ENCODE results near the gene TRMT5. TPM values are rescaled to one million over a fixed set of nuclear protein-coding genes. Genes with fewer than 3 reads are reported as not detected.

The TRMT5 gene
- total RNA-seq, 1 experiment from 2014 or later: 24.9 TPM

GRCh38 chr14:60964904-60965303 is 16.0 kb downstream of the TRMT5 start:
- no peak overlapping the region for H3K18ac ChIP-seq (ENCODE audit: insufficient read length, low read depth, low read length)
- DNase-seq: no peak
- no peaks in the 10 kb centered on the region for H3K4me1 ChIP-seq (ENCODE audit: insufficient read depth, low read length)
- no peaks in the 10 kb centered on the region for H3K9me3 ChIP-seq (ENCODE audit: control insufficient read depth, low read depth, low read length)
- H4K5ac ChIP-seq (ENCODE audit: insufficient read length, low read depth, low read length): no peak overlapping the region
- no peak overlapping the region for H3K4me3 Mint-ChIP-seq
- H2BK120ac ChIP-seq (ENCODE audit: low read depth, low read length, poor library complexity, severe bottlenecking): no peak overlapping the region
- no peaks in the 10 kb centered on the region for H3K79me2 ChIP-seq (ENCODE audit: insufficient read depth, low read length)
- H3K23ac ChIP-seq (ENCODE audit: insufficient read length, low read depth, low read length): no peak overlapping the region
- no peak overlapping the region for H3K9ac ChIP-seq (ENCODE audit: extremely low read depth, insufficient read length, low read length)
- no peak overlapping the region for H2AK5ac ChIP-seq (ENCODE audit: insufficient read length, low read length)
- H4K8ac ChIP-seq (replicated peaks; ENCODE audit: insufficient read length, low read depth, low read length): no peak overlapping the region
- no peak overlapping the region for H2AFZ ChIP-seq (ENCODE audit: low read length)
- H3T11ph ChIP-seq (ENCODE audit: low read length): no peak overlapping the region
- H2BK15ac ChIP-seq (ENCODE audit: low read depth, low read length): no peak overlapping the region
- H4K20me1 ChIP-seq (ENCODE audit: control insufficient read depth, insufficient read depth, insufficient read length): no peaks in the 10 kb centered on the region
- H3K36me3 Mint-ChIP-seq (ENCODE audit: insufficient read depth in 1 of 3, low read depth in 3 of 3): no peaks in the 10 kb centered on the region
- no peak overlapping the region for H3K27ac ChIP-seq (ENCODE audit: insufficient read length, low read depth, low read length)
- no peak overlapping the region for H3K4ac ChIP-seq (ENCODE audit: low read depth, low read length)
- H3K27ac Mint-ChIP-seq: no peak overlapping the region
- no peaks in the 10 kb centered on the region; a peak in 1 of 5 replicates for H3K9me3 Mint-ChIP-seq
- no peak overlapping the region for H2BK20ac ChIP-seq (ENCODE audit: low read depth, low read length, poor library complexity, severe bottlenecking)
- no CpG with 5 or more reads among the region's 2 CpGs for WGBS (ENCODE audit: extremely low coverage, insufficient read length, low lambda C conversion rate)
- no peaks in the 10 kb centered on the region for H3K79me1 ChIP-seq (ENCODE audit: insufficient read depth, low read depth, low read length, poor library complexity, severe bottlenecking)
- H3K23me2 ChIP-seq (ENCODE audit: insufficient read length, low read depth, low read length, poor library complexity, severe bottlenecking): no peaks in the 10 kb centered on the region
- no peak overlapping the region for H3K4me2 ChIP-seq (ENCODE audit: insufficient read depth, insufficient read length, low read length)
- no peak overlapping the region for H4K91ac ChIP-seq (ENCODE audit: insufficient read length, low read depth, low read length)
- H2BK5ac ChIP-seq (ENCODE audit: insufficient read length, low read length): no peak overlapping the region
- H3K27me3 Mint-ChIP-seq (ENCODE audit: low read depth): no peaks in the 10 kb centered on the region
- H2BK12ac ChIP-seq (ENCODE audit: insufficient read length, low read depth, low read length): no peak overlapping the region
- H3K4me1 Mint-ChIP-seq: no peaks in the 10 kb centered on the region
- no peak for TF ChIP-seq CTCF (conservative IDR thresholded peaks at IDR 0.05)
- no peak overlapping the region for H3K14ac ChIP-seq (ENCODE audit: insufficient read depth, low read length)
- no peaks in the 10 kb centered on the region for H3K27me3 ChIP-seq (ENCODE audit: insufficient read depth, low read length)
- H3K56ac ChIP-seq (ENCODE audit: insufficient read length, low read depth, low read length): no peak overlapping the region
